Left ventricle myocardium inferior (tissue), 1 donor: Measurements from ENCODE around the gene FAM83E. TPM values are rescaled to one million over a fixed set of nuclear protein-coding genes. Genes with fewer than 3 reads are reported as not detected.

Experiments
- DNase-seq: peaks from one replicate; pipeline ENCODE4 v3.0.0-alpha.2; 2020
- H3K27ac ChIP-seq: fragments of 200-600 bp; replicated peaks from 2 replicates; pipeline ENCODE4 v1.8.0; 2021
- H3K27me3 ChIP-seq: fragments of 200-600 bp; 2 replicates; pipeline ENCODE4 v1.8.0; 2021; ENCODE audit warnings: low read depth
- H3K36me3 ChIP-seq: fragments of 200-600 bp; 2 replicates; pipeline ENCODE4 v1.8.0; 2021
- H3K4me1 ChIP-seq: fragments of 200-600 bp; 2 replicates; pipeline ENCODE4 v1.8.0; 2021
- H3K4me3 ChIP-seq: fragments of 200-600 bp; 2 replicates; pipeline ENCODE4 v1.8.0; 2021; ENCODE audit warnings: mild to moderate bottlenecking, moderate library complexity
- H3K9me3 ChIP-seq: fragments of 200-600 bp; replicated peaks from 2 replicates; pipeline ENCODE4 v1.8.0; 2021
- intact Hi-C: fragments of 100-400 bp; cut with micrococcal nuclease; formaldehyde crosslinking; loops from one replicate; pipeline ENCODE4 v1.11.0; 2022
- total RNA-seq: library from RNA; stranded (reverse); fragmentation: NEBNext Ultra II Directional; extraction: Animal tissue kit (Norgen Biotek cat#: 25700); gene quantifications from one replicate; pipeline ENCODE4 v1.2.1, GENCODE V29; 2021
- TF ChIP-seq, protein P1 (sequence below): fragments of 200-600 bp; IDR thresholded peaks from 2 replicates; pipeline ENCODE4 v1.8.0; 2021; ENCODE audit warnings: antibody characterized with exemption, mild to moderate bottlenecking, borderline replicate concordance
- donor health status: DM: no; HTN: yes; CAD: no; lungs with severe emphysema.

FAM83E gene
- total RNA-seq, 1 donor from 2014 or later: not detected

DNA sequence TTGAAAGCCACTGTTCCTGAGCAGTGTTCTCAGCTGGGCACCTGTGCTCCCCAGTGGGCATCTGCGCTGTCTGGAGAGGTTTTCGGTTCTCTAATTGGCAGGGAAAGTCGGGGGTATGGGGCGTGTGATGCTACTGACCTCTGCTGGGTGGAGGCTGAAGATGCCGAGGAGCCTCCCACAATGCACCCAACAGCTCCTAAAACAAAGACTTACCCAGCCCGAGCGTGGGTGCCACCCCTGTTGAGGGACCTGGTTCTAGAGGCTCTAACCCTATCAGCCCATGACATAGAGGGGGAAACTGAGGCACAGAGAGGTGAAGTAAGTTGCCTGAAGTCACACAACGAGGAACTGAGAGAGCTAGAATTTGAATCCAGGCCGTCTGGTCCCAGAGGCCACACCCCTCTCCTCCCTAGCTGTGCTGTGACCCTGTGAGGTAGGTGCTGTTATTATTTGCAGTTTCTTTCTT is 6.0 kb downstream of the FAM83E start:
- intact Hi-C loops: no loop called here
- no peaks in the 10 kb centered on the region for H3K4me1 ChIP-seq
- H3K4me3 ChIP-seq: no peak overlapping the region
- H3K9me3 ChIP-seq: no peaks in the 10 kb centered on the region
- no peaks in the 10 kb centered on the region for H3K36me3 ChIP-seq
- H3K27ac ChIP-seq: no peak overlapping the region
- DNase-seq: no peak
- no peaks in the 10 kb centered on the region for H3K27me3 ChIP-seq
- TF ChIP-seq, protein P1, sequence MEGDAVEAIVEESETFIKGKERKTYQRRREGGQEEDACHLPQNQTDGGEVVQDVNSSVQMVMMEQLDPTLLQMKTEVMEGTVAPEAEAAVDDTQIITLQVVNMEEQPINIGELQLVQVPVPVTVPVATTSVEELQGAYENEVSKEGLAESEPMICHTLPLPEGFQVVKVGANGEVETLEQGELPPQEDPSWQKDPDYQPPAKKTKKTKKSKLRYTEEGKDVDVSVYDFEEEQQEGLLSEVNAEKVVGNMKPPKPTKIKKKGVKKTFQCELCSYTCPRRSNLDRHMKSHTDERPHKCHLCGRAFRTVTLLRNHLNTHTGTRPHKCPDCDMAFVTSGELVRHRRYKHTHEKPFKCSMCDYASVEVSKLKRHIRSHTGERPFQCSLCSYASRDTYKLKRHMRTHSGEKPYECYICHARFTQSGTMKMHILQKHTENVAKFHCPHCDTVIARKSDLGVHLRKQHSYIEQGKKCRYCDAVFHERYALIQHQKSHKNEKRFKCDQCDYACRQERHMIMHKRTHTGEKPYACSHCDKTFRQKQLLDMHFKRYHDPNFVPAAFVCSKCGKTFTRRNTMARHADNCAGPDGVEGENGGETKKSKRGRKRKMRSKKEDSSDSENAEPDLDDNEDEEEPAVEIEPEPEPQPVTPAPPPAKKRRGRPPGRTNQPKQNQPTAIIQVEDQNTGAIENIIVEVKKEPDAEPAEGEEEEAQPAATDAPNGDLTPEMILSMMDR: peak; percentile 53

GRCh38 chr19:48607359-48607755 is 7.5 kb downstream of the FAM83E start:
- H3K27ac ChIP-seq: no peak overlapping the region
- no peaks in the 10 kb centered on the region for H3K4me1 ChIP-seq
- no peaks in the 10 kb centered on the region for H3K9me3 ChIP-seq
- no peak for DNase-seq
- no peaks in the 10 kb centered on the region for H3K36me3 ChIP-seq
- H3K4me3 ChIP-seq: no peak overlapping the region
- no peaks in the 10 kb centered on the region for H3K27me3 ChIP-seq
- TF ChIP-seq, protein P1: no peak
- intact Hi-C loops: no loop called here

GRCh38 chr19:48606463-48607358 is 8.2 kb downstream of the FAM83E start, which contains the start of gene SPACA4:
TSS of gene SPACA4 (plus strand) at chr19:48606742. CDS start at chr19:48606979, 237 bp downstream.
- intact Hi-C loops: no loop called here
- DNase-seq: no peak
- no peaks in the 10 kb centered on the region for H3K9me3 ChIP-seq
- no peak within 1 kb of the TSS for H3K4me3 ChIP-seq
- no peak within 1 kb of the TSS for H3K27ac ChIP-seq
- H3K36me3 ChIP-seq: no peaks in the 10 kb centered on the region
- no peaks in the 10 kb centered on the region for H3K27me3 ChIP-seq
- H3K4me1 ChIP-seq: no peaks in the 10 kb centered on the region
- TF ChIP-seq, protein P1: no peak

- Histone ChIP-seq H3K9me3 (no peaks in the 10 kb centered on the region), H3K4me1 (no peaks in the 10 kb centered on the region), H3K36me3 (no peaks in the 10 kb centered on the region), H3K4me3 (no peak overlapping the region), H3K27me3 (peaks cover 22% of the 10 kb centered on the region), H3K27ac (no peak overlapping the region)
- DNase-seq: no peak
- TF ChIP-seq, protein P1: no peak
- intact Hi-C loops: no loop called here
Measured at GRCh38 chr19:48603850-48604249, 11.0 kb downstream of the FAM83E start.

DNA sequence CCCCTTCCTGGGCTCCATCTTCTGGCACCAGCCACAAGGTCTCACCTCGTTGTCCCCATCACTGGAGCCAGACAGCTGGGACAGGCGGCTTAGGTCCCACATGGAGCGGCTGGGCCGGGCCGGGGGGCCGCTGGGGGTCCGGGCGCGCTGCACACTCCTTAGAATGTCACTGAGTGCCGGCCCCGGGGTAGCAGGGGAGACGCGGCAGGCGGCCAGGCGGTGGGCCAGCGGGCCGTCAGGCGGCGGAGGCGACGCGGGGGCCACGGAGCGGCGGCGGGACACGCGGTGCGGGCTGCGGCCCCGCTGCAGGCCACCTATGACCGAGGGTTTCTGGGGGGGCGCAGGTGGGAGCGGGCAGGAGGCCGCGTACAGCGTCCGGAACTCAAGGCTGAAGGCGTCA is 11.4 kb downstream of the FAM83E start:
- peaks cover 27% of the 10 kb centered on the region for H3K27me3 ChIP-seq
- H3K27ac ChIP-seq: no peak overlapping the region
- no peaks in the 10 kb centered on the region for H3K36me3 ChIP-seq
- no peak overlapping the region for H3K4me3 ChIP-seq
- no peak for DNase-seq
- no peaks in the 10 kb centered on the region for H3K9me3 ChIP-seq
- H3K4me1 ChIP-seq: no peaks in the 10 kb centered on the region
- intact Hi-C loops: no loop called here
- TF ChIP-seq, protein P1: no peak
